WERI-Rb-1 (cell line): Measurements from ENCODE around the gene VPREB1.

Experiments used
- DNase-seq: peaks from one replicate; pipeline ENCODE4 v3.0.0-alpha.2; 2020
- H3K27ac ChIP-seq: fragments of 250-450 bp; sonication (Bioruptor Pico); 2 replicates; pipeline ENCODE4 v1.5.1; 2020; ENCODE audit warnings: mild to moderate bottlenecking, moderate library complexity
- H3K27me3 ChIP-seq: fragments of 250-450 bp; sonication (Bioruptor Pico); 2 replicates; pipeline ENCODE4 v1.5.1; 2021; ENCODE audit warnings: mild to moderate bottlenecking, low read depth, moderate library complexity; ENCODE audit not compliant: insufficient read depth, severe bottlenecking
- H3K36me3 ChIP-seq: fragments of 250-450 bp; sonication (Bioruptor Pico); 2 replicates; pipeline ENCODE4 v1.5.1; 2020; ENCODE audit warnings: mild to moderate bottlenecking, moderate library complexity
- H3K4me3 ChIP-seq: 2 replicates; pipeline ENCODE4 v1.5.1; 2011; ENCODE audit warnings: low read depth, mild to moderate bottlenecking, control low read depth, low read length
- H3K9me3 ChIP-seq: fragments of 250-450 bp; sonication (Bioruptor Pico); 2 replicates; pipeline ENCODE4 v1.5.1; 2021; ENCODE audit warnings: mild to moderate bottlenecking, moderate library complexity; ENCODE audit not compliant: severe bottlenecking
- TF ChIP-seq, protein P1 (sequence below): IDR thresholded peaks from 2 replicates; pipeline ENCODE4 v1.5.1; 2011; ENCODE audit warnings: low read depth, mild to moderate bottlenecking, control low read depth, inconsistent platforms, low read length

VPREB1 gene, protein sequence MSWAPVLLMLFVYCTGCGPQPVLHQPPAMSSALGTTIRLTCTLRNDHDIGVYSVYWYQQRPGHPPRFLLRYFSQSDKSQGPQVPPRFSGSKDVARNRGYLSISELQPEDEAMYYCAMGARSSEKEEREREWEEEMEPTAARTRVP

DNA sequence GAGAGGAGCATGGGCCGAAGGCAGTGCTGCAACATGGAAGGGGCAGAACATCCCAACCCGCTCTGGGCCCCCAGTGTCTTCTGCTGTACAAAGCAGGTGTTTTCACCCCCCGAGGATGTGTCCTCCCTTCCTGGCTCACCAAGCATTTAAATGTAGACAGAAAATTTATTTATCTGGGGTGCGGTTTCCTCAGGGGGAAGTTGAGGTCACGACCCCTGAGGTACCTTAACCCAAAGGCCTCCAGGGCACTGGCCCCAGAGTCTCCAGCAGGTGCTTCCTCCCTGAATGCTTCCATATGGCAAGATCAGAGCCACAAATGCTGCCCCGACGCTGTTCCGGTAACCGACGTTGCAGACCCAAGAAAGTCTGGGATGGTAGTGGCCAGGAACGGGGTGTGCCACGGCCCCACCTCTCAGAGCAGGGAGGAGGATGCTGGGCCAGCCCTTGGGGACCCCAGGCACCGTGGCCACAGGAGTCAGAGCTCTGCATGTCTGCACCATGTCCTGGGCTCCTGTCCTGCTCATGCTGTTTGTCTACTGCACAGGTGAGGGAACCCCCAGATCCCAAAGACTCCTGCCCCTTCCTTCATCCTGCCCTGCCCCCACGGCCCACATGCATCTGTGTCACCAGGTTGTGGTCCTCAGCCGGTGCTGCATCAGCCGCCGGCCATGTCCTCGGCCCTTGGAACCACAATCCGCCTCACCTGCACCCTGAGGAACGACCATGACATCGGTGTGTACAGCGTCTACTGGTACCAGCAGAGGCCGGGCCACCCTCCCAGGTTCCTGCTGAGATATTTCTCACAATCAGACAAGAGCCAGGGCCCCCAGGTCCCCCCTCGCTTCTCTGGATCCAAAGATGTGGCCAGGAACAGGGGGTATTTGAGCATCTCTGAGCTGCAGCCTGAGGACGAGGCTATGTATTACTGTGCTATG is at the start of gene VPREB1:
Gene VPREB1, plus strand, starts transcription at position 471 of the 935 bp plus-strand sequence. Its CDS starts 28 bp downstream, at position 499.
- no peaks in the 10 kb centered on the region for H3K36me3 ChIP-seq
- no peak for DNase-seq
- TF ChIP-seq, protein P1, sequence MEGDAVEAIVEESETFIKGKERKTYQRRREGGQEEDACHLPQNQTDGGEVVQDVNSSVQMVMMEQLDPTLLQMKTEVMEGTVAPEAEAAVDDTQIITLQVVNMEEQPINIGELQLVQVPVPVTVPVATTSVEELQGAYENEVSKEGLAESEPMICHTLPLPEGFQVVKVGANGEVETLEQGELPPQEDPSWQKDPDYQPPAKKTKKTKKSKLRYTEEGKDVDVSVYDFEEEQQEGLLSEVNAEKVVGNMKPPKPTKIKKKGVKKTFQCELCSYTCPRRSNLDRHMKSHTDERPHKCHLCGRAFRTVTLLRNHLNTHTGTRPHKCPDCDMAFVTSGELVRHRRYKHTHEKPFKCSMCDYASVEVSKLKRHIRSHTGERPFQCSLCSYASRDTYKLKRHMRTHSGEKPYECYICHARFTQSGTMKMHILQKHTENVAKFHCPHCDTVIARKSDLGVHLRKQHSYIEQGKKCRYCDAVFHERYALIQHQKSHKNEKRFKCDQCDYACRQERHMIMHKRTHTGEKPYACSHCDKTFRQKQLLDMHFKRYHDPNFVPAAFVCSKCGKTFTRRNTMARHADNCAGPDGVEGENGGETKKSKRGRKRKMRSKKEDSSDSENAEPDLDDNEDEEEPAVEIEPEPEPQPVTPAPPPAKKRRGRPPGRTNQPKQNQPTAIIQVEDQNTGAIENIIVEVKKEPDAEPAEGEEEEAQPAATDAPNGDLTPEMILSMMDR: no peak
- no peaks in the 10 kb centered on the region for H3K9me3 ChIP-seq
- no peak within 1 kb of the TSS for H3K4me3 ChIP-seq
- no peak within 1 kb of the TSS for H3K27ac ChIP-seq
- H3K27me3 ChIP-seq: no peaks in the 10 kb centered on the region

DNA sequence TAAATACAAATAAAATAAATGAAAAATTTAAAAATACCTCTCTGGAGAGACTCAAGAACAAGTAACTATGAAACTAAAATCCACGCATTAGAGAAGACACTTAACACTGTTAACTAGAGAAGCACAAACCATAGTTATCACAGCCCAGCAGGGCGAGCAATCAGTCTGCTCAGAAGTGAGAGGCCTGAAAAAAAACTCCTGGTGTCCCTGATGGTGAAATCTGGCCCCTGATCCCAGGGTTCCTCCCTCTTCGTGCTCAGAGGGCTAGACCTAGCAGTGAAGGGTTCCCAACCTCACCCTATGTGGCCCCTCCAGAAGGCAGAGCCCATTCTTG is 49.7 kb upstream of the VPREB1 start:
- H3K36me3 ChIP-seq: no peaks in the 10 kb centered on the region
- H3K9me3 ChIP-seq: peaks cover 2% of the 10 kb centered on the region
- no peak for DNase-seq
- no peaks in the 10 kb centered on the region for H3K27me3 ChIP-seq
- no peak overlapping the region for H3K4me3 ChIP-seq
- TF ChIP-seq, protein P1: no peak
- H3K27ac ChIP-seq: no peak overlapping the region

DNA sequence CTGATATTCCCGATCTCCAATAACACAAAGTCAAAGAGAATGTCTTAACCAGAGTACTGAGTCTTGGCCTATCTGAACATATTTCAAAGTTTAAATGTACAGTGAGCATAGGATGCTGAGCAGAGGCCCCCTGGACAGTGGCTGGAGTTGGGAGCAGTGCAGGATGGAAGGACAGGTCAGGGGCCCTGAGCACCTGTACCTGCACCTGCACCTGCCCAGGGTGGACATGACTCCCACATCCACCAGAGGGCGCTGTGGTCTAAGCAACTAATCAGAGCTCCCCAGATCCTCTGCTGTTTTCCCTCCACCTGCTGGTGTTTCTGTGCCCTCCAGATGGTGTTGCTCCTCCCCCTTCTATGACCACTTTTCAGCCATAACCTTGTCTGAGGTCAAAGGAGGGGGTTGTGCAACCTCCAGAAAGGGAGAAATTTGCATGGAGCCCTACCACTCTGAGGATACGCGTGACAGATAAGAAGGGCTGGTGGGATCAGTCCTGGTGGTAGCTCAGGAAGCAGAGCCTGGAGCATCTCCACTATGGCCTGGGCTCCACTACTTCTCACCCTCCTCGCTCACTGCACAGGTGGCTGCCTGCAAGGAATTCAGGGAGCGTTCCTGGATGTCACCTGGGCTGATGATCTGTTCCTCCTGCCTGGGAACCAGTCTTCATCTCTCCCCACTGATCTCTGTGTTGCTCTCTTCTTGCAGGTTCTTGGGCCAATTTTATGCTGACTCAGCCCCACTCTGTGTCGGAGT is 49.1 kb upstream of the VPREB1 start:
- peaks cover 2% of the 10 kb centered on the region for H3K9me3 ChIP-seq
- DNase-seq: peak; percentile 94
- no peak overlapping the region for H3K4me3 ChIP-seq
- no peaks in the 10 kb centered on the region for H3K27me3 ChIP-seq
- TF ChIP-seq, protein P1: peak; percentile 98
- no peaks in the 10 kb centered on the region for H3K36me3 ChIP-seq
- no peak overlapping the region for H3K27ac ChIP-seq

DNA sequence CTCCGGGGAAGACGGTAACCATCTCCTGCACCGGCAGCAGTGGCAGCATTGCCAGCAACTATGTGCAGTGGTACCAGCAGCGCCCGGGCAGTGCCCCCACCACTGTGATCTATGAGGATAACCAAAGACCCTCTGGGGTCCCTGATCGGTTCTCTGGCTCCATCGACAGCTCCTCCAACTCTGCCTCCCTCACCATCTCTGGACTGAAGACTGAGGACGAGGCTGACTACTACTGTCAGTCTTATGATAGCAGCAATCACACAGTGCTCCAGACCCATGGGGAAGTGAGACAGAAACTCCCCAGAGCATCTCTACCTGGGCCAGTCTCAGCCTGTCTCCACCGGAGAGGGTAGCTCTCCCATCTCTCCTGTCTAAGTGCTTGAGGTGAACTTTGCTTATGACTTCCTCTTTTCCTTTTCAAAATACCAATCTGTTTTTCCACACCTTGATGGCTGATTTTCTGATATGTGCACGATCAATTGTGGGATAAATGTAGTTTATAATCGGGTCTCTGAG is 48.5 kb upstream of the VPREB1 start:
- TF ChIP-seq, protein P1: no peak
- H3K36me3 ChIP-seq: no peaks in the 10 kb centered on the region
- H3K27ac ChIP-seq: no peak overlapping the region
- no peak overlapping the region for H3K4me3 ChIP-seq
- no peak for DNase-seq
- H3K27me3 ChIP-seq: no peaks in the 10 kb centered on the region
- H3K9me3 ChIP-seq: peaks cover 2% of the 10 kb centered on the region

DNA sequence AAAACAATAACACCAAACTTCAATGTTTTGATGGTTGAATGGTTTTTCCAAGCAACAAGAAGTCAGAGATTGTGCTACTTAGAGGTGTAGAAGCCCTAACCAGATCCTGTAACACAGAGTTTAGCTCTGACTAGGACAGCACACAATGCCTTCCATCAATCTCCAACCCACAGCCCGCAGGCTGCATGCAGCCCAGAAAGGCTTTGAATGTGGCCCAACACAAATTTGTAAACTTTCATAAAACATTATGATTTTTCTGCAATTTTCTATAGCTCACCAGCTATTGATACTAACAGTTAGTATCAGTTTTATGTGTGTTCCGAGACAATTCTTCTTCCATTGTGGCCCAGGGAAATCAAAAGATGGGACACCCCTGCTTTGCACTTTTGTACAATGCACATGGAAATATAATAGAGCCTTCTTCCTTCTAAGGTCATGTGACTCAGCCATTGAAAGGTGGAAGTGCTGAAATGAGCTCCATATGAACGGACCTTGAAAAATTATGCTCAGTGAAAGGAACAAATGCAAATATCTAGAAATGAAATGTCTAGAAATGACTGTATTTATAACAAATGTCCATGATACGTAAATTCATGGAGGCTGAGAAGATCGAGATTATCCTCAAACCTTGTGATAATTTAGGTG is 47.6 kb upstream of the VPREB1 start:
- TF ChIP-seq, protein P1: no peak
- Histone ChIP-seq H3K4me3 (no peak overlapping the region), H3K9me3 (peaks cover 2% of the 10 kb centered on the region), H3K36me3 (no peaks in the 10 kb centered on the region), H3K27ac (no peak overlapping the region), H3K27me3 (no peaks in the 10 kb centered on the region)
- DNase-seq: no peak
